Skeletal muscle tissue (tissue), 4 donors: ENCODE results near the gene SLX4IP. TPM values are rescaled to one million over a fixed set of nuclear protein-coding genes. Genes with fewer than 3 reads are reported as not detected.

Experiments
- H3K27ac ChIP-seq: one replicate; pipeline ENCODE4 v1.7.0; 2013; ENCODE audit warnings: mild to moderate bottlenecking, low read depth, low read length, inconsistent platforms
- H3K27me3 ChIP-seq, 3 donors: one replicate each; pipeline ENCODE4 v1.7.0; 2013; ENCODE audit warnings: low read length in 3 of 3; ENCODE audit not compliant: control insufficient read depth in 3 of 3, insufficient read depth in 3 of 3
- H3K36me3 ChIP-seq, 3 donors: one replicate each; pipeline ENCODE4 v1.7.0; 2013; ENCODE audit warnings: low read length in 3 of 3; ENCODE audit not compliant: control insufficient read depth in 3 of 3, insufficient read depth in 3 of 3
- H3K4me1 ChIP-seq, 3 donors: one replicate each; pipeline ENCODE4 v1.7.0; 2013; ENCODE audit warnings: low read length in 3 of 3, mild to moderate bottlenecking in 3 of 3; ENCODE audit not compliant: control insufficient read depth in 3 of 3, insufficient read depth in 3 of 3
- H3K4me3 ChIP-seq, 3 donors: one replicate each; pipeline ENCODE4 v1.7.0; 2013; ENCODE audit warnings: low read length in 3 of 3
- H3K9ac ChIP-seq, 3 donors: one replicate each; pipeline ENCODE4 v1.7.0; 2013; ENCODE audit warnings: low read length in 3 of 3, mild to moderate bottlenecking in 3 of 3, moderate library complexity in 2 of 3, low read depth in 1 of 3
- H3K9me3 ChIP-seq, 3 donors: one replicate each; pipeline ENCODE4 v1.7.0; 2013; ENCODE audit warnings: low read length in 3 of 3; ENCODE audit not compliant: control insufficient read depth in 3 of 3
- total RNA-seq: library from RNA; depleted of rRNA; stranded (reverse); fragments of >200 nt; gene quantifications from one replicate; pipeline ENCODE4 v1.2.3, GENCODE V29; 2014
- donor health status: Osteomylitis.

SLX4IP gene
- total RNA-seq, 1 donor from 2014 or later, result 4.2 TPM

DNA sequence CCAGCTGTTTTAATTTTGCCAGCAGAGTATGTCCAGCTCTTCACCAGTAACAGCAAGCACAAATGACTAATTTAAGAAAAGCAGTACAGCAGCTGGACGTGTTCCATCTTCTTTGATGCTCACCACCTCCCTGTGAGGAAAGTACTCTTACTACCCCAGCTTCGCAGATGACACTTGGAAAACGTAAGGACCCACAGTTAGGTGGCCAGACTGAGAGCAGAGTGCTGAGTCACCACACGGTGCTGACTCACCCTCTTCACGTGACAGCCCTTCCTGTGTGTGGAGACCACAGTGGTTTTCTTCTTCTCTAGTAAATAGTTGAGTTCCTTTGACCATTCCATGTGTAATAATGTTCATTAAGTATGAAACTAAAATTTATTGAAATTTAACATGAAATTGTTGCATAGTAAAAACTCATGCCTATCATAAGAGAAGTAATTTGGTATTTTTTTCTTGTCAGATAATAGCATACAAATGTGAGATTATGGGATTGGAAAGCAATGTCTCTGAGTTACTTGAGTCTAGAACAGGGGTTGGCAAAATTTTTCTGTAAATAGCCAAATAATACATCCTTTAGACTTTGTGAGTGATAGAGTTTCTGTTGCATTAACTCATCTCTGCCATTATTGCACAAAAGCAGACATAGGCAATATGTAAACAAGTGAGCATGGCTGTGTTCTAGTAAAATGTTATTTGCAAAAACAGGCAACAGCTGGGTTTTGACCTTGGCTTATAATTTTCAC is 76.6 kb downstream of the SLX4IP start:
- Histone ChIP-seq H3K4me3 (peak overlapping the region in 2 of 3 donors; percentile 17 to 37), H3K4me1 (peaks cover 15 to 23% (median 21%) of the 10 kb centered on the region in 3 donors), H3K36me3 (no peaks in the 10 kb centered on the region), H3K27me3 (no peaks in the 10 kb centered on the region), H3K9ac (peak overlapping the region in 1 of 3 donors; percentile 35), H3K9me3 (no peaks in the 10 kb centered on the region), H3K27ac (peak overlapping the region; percentile 9)

DNA sequence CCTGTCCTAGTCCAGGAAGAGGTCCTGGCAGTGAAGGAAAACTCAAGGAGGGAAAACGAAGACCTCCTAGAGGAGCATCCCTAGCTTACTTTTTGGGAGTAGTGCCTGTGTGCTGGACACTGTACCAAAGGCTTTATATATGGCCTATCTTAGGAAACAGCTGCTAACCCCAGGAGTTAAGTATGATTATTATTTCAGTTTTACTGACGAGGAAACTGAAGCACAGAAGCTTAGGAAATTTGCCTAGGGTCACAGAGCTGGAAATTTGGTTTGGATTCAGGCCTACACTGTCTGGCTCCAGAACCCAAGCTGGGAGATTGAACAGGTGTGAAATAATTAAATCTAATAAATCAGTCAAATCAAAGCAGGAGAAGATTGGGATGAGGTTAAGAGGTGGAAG is 78.0 kb downstream of the SLX4IP start:
- Histone ChIP-seq H3K9me3 (no peaks in the 10 kb centered on the region), H3K27ac (no peak overlapping the region), H3K27me3 (no peaks in the 10 kb centered on the region), H3K4me1 (peaks cover 15 to 21% (median 19%) of the 10 kb centered on the region in 3 donors), H3K36me3 (no peaks in the 10 kb centered on the region), H3K9ac (no peak overlapping the region), H3K4me3 (no peak overlapping the region)

DNA sequence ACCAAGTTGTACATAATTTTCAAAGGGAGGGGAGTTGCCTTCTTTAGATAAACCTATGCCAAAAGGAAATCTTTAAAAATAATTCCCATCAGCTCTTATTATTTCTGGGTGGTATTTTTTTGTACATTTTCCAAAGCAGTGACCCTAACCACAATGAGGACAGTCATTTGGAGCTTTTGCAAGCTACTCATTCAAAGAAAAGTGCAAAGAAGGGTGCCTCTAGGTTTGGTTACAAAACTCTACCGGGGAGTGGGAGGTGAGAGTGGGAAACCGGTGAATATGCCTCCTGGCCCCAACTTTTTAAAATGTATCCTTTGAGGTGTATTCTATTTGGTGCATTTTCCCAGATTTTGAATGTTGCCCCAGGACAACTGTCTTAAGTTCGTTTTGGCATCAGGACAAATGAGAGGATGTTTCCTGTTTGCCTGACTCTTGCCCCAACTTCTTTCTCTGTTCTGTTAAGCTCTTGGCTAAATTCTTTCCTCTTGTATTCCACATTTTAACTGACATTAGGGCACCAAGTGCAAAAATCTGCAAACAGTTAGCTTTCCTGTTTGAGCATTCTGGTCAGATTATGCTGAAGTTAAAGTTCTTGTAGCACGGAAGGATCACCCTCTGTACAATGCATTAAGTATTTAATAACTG is 78.9 kb downstream of the SLX4IP start:
- no peak overlapping the region for H3K9ac ChIP-seq
- no peaks in the 10 kb centered on the region for H3K36me3 ChIP-seq
- H3K9me3 ChIP-seq, result no peaks in the 10 kb centered on the region
- H3K4me3 ChIP-seq, result no peak overlapping the region
- no peak overlapping the region for H3K27ac ChIP-seq
- peaks cover 8 to 12% (median 10%) of the 10 kb centered on the region in 3 donors for H3K4me1 ChIP-seq
- no peaks in the 10 kb centered on the region for H3K27me3 ChIP-seq

DNA sequence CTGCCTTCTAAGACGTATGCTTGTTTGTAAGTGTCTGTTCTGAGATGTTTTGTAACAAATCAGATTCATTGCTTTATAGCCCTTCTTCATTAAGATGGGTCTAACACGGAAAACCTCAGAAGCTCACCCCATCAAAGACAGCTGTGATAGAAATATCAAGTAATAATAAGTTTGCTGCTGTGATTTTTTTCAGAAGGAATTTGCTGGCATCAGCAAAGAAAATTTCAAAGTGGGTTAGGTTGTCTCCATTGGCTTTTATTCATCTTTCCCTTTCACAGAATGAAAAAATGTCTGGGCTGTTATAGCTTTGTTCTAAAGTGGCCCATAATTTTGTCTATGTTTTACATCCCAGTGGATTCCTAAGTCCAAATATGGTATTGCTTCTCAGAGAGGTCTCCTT is 81.4 kb downstream of the SLX4IP start:
- Histone ChIP-seq H3K4me3 (no peak overlapping the region), H3K27me3 (no peaks in the 10 kb centered on the region), H3K36me3 (no peaks in the 10 kb centered on the region), H3K9ac (no peak overlapping the region), H3K9me3 (no peaks in the 10 kb centered on the region), H3K4me1 (peaks cover 5 to 7% (median 7%) of the 10 kb centered on the region in 3 donors), H3K27ac (no peak overlapping the region)

DNA sequence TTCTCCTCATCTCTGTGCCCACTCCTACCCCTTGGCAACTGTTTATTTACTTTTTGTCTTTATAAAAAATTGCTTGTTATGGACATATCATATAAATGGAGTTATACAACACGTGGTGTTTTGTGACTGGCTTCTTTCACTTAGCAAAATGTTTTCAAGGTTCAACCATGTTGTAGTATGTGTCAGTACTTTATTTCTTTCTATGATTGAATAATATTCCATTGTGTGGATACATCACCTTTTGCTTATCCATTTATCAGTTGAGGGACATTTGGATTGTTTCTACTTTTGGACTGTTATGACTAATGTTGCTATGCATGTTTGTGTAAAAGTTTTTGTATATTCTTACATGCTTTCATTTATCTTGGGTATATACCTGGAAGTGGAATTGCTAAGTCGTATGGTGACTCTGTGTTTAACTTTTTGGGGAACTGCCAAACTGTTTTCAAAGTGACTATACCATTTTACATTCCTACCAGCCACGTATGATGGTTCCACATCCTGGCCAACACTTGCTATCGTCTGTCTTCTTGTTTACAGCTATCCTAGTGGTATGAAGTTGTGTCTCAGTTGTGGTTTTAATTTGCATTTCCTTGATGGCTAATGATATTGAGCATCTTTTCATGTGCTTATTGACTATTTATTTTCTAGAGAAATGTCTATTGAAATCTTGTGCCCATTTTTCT is 84.4 kb downstream of the SLX4IP start:
- H3K27me3 ChIP-seq, result no peaks in the 10 kb centered on the region
- H3K9ac ChIP-seq, result no peak overlapping the region
- H3K9me3 ChIP-seq, result no peaks in the 10 kb centered on the region
- no peak overlapping the region for H3K27ac ChIP-seq
- H3K36me3 ChIP-seq, result no peaks in the 10 kb centered on the region
- peaks cover 4 to 10% (median 7%) of the 10 kb centered on the region in 3 donors for H3K4me1 ChIP-seq
- H3K4me3 ChIP-seq, result no peak overlapping the region

DNA sequence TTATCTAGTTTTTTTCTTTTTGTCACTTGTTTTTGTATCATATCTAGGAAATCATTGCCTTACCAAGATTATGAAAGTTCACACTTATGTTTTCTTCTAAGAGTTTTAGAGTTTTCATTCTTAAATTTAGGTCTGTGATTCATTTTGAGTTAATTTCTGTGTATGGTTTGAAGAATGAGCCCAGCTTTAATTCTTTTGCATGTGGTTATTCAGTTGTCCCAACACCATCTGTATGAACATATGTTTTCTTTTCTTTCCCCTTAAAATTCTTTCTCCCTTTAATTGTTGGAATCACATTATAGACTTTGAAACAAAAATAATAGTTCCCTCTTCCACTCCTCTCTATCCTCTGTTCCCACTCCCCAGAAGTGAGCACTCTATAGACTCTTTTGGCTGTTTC is 85.4 kb downstream of the SLX4IP start:
- Histone ChIP-seq H3K27ac (no peak overlapping the region), H3K4me1 (peaks cover 5 to 10% (median 7%) of the 10 kb centered on the region in 3 donors), H3K9ac (no peak overlapping the region), H3K27me3 (no peaks in the 10 kb centered on the region), H3K9me3 (no peaks in the 10 kb centered on the region), H3K36me3 (no peaks in the 10 kb centered on the region), H3K4me3 (no peak overlapping the region)

DNA sequence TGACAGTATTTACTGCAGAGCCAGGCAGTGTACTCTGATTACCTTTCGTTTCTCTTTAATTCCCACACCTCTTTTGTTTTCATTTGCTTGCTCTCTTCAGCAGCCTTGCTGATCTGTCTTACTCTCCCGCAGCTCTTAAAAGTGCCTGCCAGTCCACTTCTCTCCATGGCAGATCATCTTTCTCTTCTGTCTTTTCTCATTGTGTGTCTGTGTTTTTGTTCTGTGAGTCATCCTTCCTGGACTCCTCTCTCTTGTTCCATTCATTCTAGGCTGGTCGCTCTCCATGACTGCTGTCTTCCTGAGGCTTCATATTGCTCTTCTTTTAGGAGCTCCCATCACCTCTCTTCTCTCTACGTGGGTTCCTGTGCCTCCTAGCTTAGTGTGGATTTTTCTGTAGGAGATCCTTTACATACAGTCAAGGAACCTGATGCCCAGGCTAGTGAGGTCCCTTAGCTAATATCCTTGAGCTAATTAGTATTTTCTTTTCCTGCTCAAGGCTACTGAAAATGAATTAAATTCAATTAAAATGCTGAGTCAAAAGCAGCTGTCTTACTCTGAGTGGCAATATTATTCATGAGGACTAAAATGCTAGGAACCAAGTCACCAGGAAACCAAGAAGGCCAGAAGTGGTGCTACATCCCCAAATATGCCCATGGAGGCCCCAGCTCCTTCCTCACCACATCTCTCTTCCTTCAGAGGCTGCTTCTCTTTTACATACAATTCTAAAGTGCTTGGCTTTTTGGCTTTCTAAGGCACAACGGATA is 86.1 kb downstream of the SLX4IP start:
- peaks cover 5 to 10% (median 7%) of the 10 kb centered on the region in 3 donors for H3K4me1 ChIP-seq
- no peak overlapping the region for H3K4me3 ChIP-seq
- H3K27me3 ChIP-seq, result no peaks in the 10 kb centered on the region
- no peak overlapping the region for H3K9ac ChIP-seq
- H3K27ac ChIP-seq, result no peak overlapping the region
- H3K36me3 ChIP-seq, result no peaks in the 10 kb centered on the region
- no peaks in the 10 kb centered on the region for H3K9me3 ChIP-seq

DNA sequence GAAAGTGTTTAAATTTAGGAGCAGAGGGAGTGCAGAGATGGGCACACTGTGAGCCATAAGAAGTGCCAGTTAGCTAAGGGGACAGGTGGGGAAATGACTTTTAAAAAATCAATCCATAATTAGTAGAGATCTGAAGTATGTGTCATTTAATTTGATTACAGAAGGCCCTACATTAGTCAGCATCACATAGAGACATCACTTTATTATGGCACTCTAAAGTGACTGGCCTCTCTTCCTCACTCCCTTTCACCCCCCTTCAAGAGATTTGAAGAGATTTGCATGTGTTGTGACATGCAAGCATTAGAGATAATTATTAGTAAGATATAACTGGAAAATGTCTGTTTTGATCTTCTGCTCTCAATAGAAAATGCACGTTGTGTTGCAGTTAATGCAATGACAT is 86.7 kb downstream of the SLX4IP start:
- H3K9ac ChIP-seq, result no peak overlapping the region
- H3K36me3 ChIP-seq, result no peaks in the 10 kb centered on the region
- no peaks in the 10 kb centered on the region for H3K27me3 ChIP-seq
- peaks cover 5 to 10% (median 7%) of the 10 kb centered on the region in 3 donors for H3K4me1 ChIP-seq
- H3K27ac ChIP-seq, result no peak overlapping the region
- no peaks in the 10 kb centered on the region for H3K9me3 ChIP-seq
- H3K4me3 ChIP-seq, result no peak overlapping the region

DNA sequence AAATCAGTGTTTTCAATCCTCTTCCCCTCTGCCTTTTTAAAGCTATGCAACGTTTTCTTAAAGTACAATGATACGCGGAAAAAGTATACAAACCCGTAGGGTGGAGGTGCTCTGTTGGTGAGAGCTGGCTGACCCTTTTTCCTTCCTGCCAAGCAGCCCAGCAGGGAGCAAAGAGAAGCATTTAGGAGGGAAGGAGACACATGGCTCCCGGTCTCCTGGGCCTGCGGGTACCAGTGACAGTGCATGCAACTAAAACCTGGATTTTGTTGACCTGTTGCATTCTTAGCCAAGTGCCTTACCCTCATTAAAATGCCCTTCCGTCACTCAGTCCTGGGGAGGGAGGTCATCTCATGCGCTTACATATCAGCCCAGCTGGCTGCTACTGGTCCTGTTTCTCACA is 87.2 kb downstream of the SLX4IP start:
- no peak overlapping the region for H3K4me3 ChIP-seq
- no peaks in the 10 kb centered on the region for H3K27me3 ChIP-seq
- no peak overlapping the region for H3K27ac ChIP-seq
- H3K9ac ChIP-seq, result no peak overlapping the region
- H3K9me3 ChIP-seq, result no peaks in the 10 kb centered on the region
- no peaks in the 10 kb centered on the region for H3K36me3 ChIP-seq
- peaks cover 5 to 10% (median 7%) of the 10 kb centered on the region in 3 donors for H3K4me1 ChIP-seq
